ENCODE measurements around the gene CNIH2. TPM values are rescaled to one million over a fixed set of nuclear protein-coding genes. Genes with fewer than 3 reads are reported as not detected.

Gene CNIH2
- total and polyA plus RNA-seq, 2 of the 8 experiments (the other 6 are each of a cell fraction or from before 2014, with no cell fraction given) = 12.5 to 15.8 TPM

- WGBS, 2 experiments (ENCODE audit: extremely low coverage in 1 of 2, insufficient coverage in 1 of 2, insufficient read length in 1 of 2, insufficient replicate concordance in 2 of 2, low coverage in 1 of 2, low lambda C conversion rate in 2 of 2, missing lambda C conversion rate in 1 of 2) = 80% methylated on average over 6 of the region's 6 CpGs; no CpG with 5 or more reads in 1 of the 2 experiments
- no peak overlapping the region for H3K14ac ChIP-seq (ENCODE audit: insufficient read length)
- TF ChIP-seq EGR1 (IDR thresholded peaks at IDR 0.05; ENCODE audit: borderline replicate concordance, low read depth, low read length) = no peak
- TF ChIP-seq POLR2AphosphoS5 (IDR thresholded peaks at IDR 0.05; ENCODE audit: low read depth, low read length) = no peak
- TF ChIP-seq TBP (IDR thresholded peaks at IDR 0.05; ENCODE audit: low read depth, low read length) = no peak
- TF ChIP-seq SUZ12 (IDR thresholded peaks at IDR 0.05; ENCODE audit: low read length) = no peak
- no peak for TF ChIP-seq JUND (IDR thresholded peaks at IDR 0.05; ENCODE audit: low read length)
- no peaks in the 10 kb centered on the region; the same call in 1 of the 2 replicates for H3K79me1 ChIP-seq (ENCODE audit: low read depth, low read length)
- H4K8ac ChIP-seq (ENCODE audit: extremely low read depth, insufficient read depth, low read length) = no peak overlapping the region
- H2AK5ac ChIP-seq (ENCODE audit: low read depth, low read length) = no peak overlapping the region
- no peak overlapping the region for H2BK20ac ChIP-seq (ENCODE audit: low read length)
- no peak overlapping the region for H3K9ac ChIP-seq (replicated peaks in 1 of 4; ENCODE audit: extremely low read depth in 1 of 4, low read depth in 3 of 4, low read length in 3 of 4)
- peaks cover 0 to 17% (median 13%) of the 10 kb centered on the region in 4 experiments; a peak in 5 of 7 replicates for H3K4me1 ChIP-seq (replicated peaks in 1 of 4; ENCODE audit: control insufficient read depth in 3 of 4, insufficient read depth in 4 of 4, low read length in 3 of 4)
- H4K5ac ChIP-seq (ENCODE audit: insufficient read length, low read depth, low read length) = no peak overlapping the region
- peaks cover 0 to 4% (median under 1%) of the 10 kb centered on the region in 4 experiments; a peak in 2 of 7 replicates for H3K27me3 ChIP-seq (replicated peaks in 1 of 4; ENCODE audit: control insufficient read depth in 3 of 4, extremely low read depth in 1 of 4, insufficient read depth in 3 of 4, low read length in 3 of 4)
- DNase-seq (ENCODE audit: low read depth in 1 of 2, low spot score in 2 of 2) (no peak), FAIRE-seq (no peak)
- no peak overlapping the region for H3K4me3 ChIP-seq (ENCODE audit: extremely low read depth in 1 of 4, insufficient read depth in 2 of 4, low read depth in 3 of 4, low read length in 4 of 4)
- CTCF ChIA-PET (ENCODE audit: partially characterized antibody) = interaction anchor here (1.0 to 5.2 kb wide), 12 partner anchors 10 to 135 kb away, joined by 3 to 48 read pairs (median 6); partner anchors contain the start of genes RAB1B and RIN1
- H2BK12ac ChIP-seq (ENCODE audit: low read depth, low read length) = no peak overlapping the region
- no peak overlapping the region for H3K4ac ChIP-seq (replicated peaks; ENCODE audit: insufficient read length, low read depth, low read length)
- POLR2A ChIA-PET (ENCODE audit: partially characterized antibody) = interaction anchor here (0.9 to 7.9 kb wide), 8 partner anchors 8 to 90 kb away, joined by 3 to 125 read pairs (median 9); partner anchors contain the start of genes B4GAT1, BRMS1, RAB1B and RIN1
- H3K56ac ChIP-seq (replicated peaks; ENCODE audit: insufficient read length, low read depth, low read length) = no peak overlapping the region
- H3K9me3 ChIP-seq (ENCODE audit: insufficient read depth in 2 of 2, low read depth in 1 of 2, low read length in 1 of 2) = no peaks in the 10 kb centered on the region
- H4K91ac ChIP-seq (replicated peaks; ENCODE audit: insufficient read length, low read length) = no peak overlapping the region
- H3K36me3 ChIP-seq (ENCODE audit: control insufficient read depth in 2 of 4, insufficient read depth in 4 of 4, low read length in 3 of 4) = peaks cover 0 to 5% (median 1%) of the 10 kb centered on the region in 4 experiments; a peak in 2 of 8 replicates
- H3K79me2 ChIP-seq (ENCODE audit: control insufficient read depth in 1 of 2, insufficient read depth in 2 of 2, low read length in 2 of 2) = no peaks in the 10 kb centered on the region
- no peak overlapping the region for H3K27ac ChIP-seq (ENCODE audit: low read depth, low read length)
- H3K4me2 ChIP-seq (ENCODE audit: insufficient read depth in 1 of 2, low read depth in 2 of 2, low read length in 2 of 2) = no peak overlapping the region
- no peak overlapping the region for H3K23ac ChIP-seq (ENCODE audit: insufficient read length)
- H4K20me1 ChIP-seq (replicated peaks in 1 of 2; ENCODE audit: control insufficient read depth in 1 of 2, insufficient read depth in 2 of 2, low read length in 2 of 2) = peaks cover 9 to 23% of the 10 kb centered on the region in 2 experiments
- H2AFZ ChIP-seq (ENCODE audit: low read length) = no peak overlapping the region
- H3K23me2 ChIP-seq (ENCODE audit: low read depth, low read length) = peaks cover 4% of the 10 kb centered on the region; the same call in 1 of the 2 replicates
- H2BK5ac ChIP-seq (ENCODE audit: low read depth, low read length) = no peak overlapping the region
- H2BK15ac ChIP-seq (ENCODE audit: low read length) = peak overlapping the region; percentile 65; the same call in 1 of the 2 replicates
- H3K18ac ChIP-seq (ENCODE audit: extremely low read depth, low read length) = no peak overlapping the region
- H2BK120ac ChIP-seq (replicated peaks; ENCODE audit: low read depth, low read length) = no peak overlapping the region
Measured at GRCh38 chr11:66281001-66281400, 3.0 kb downstream of the CNIH2 start.

Data from H1 (cell line).